DND-41 (cell line): ENCODE results near the gene TMPRSS9.

Experiments used
- CTCF ChIP-seq: IDR thresholded peaks from 2 replicates; pipeline ENCODE4 v1.5.1; 2012; ENCODE audit warnings: borderline replicate concordance, low read length, moderate library complexity, mild to moderate bottlenecking; ENCODE audit not compliant: poor library complexity, severe bottlenecking; ENCODE audit errors: extremely low read depth
- EZH2 ChIP-seq: IDR thresholded peaks from 3 replicates; pipeline ENCODE4 v1.6.1; 2012; ENCODE audit warnings: borderline replicate concordance, low read depth, mild to moderate bottlenecking, moderate library complexity, low read length, inconsistent platforms; ENCODE audit not compliant: severe bottlenecking

GRCh38 chr19:2427429-2428320, 67.6 kb downstream of the TMPRSS9 start, which contains the start of gene TIMM13:
- TF ChIP-seq CTCF (no peak), EZH2 (no peak)
